HEK293 (cell line): ENCODE data around the gene FXN.

Experiments used
- ATF2 ChIP-seq: fragments of 450-650 bp; formaldehyde crosslinking; IDR thresholded peaks from 2 replicates; pipeline ENCODE4 v1.5.1; 2016; ENCODE audit warnings: missing biosample characterization, missing genetic modification characterization, low read depth
- BCL11B ChIP-seq: fragments of 450-650 bp; formaldehyde crosslinking; IDR thresholded peaks from 2 replicates; pipeline ENCODE4 v1.5.1; 2016; ENCODE audit warnings: low read depth, missing biosample characterization, missing genetic modification characterization
- HOXD13 ChIP-seq: sonication (generic); formaldehyde crosslinking; IDR thresholded peaks from 2 replicates; pipeline ENCODE4 v1.8.0; 2022; ENCODE audit warnings: missing genetic modification reagents, borderline replicate concordance
- IKZF3 ChIP-seq: fragments of 450-650 bp; IDR thresholded peaks from 2 replicates; pipeline ENCODE4 v1.5.0; 2018; ENCODE audit warnings: missing biosample characterization, mild to moderate bottlenecking, missing genetic modification characterization, moderate library complexity
- KLF1 ChIP-seq: fragments of 450-650 bp; formaldehyde crosslinking; IDR thresholded peaks from 2 replicates; pipeline ENCODE4 v1.5.1; 2016; ENCODE audit warnings: missing biosample characterization, missing genetic modification characterization
- KLF8 ChIP-seq: fragments of 450-650 bp; formaldehyde crosslinking; IDR thresholded peaks from 2 replicates; pipeline ENCODE4 v1.5.1; 2016; ENCODE audit warnings: missing biosample characterization, missing genetic modification characterization
- PRDM1 ChIP-seq: fragments of 450-650 bp; formaldehyde crosslinking; IDR thresholded peaks from 2 replicates; pipeline ENCODE4; 2016; ENCODE audit warnings: missing biosample characterization, missing genetic modification characterization
- REPIN1 ChIP-seq: fragments of 450-650 bp; formaldehyde crosslinking; IDR thresholded peaks from 2 replicates; pipeline ENCODE4 v1.5.1; 2017; ENCODE audit warnings: missing biosample characterization, missing genetic modification characterization, low read depth
- ZFP37 ChIP-seq: fragments of 450-650 bp; formaldehyde crosslinking; IDR thresholded peaks from 2 replicates; pipeline ENCODE4 v1.5.1; 2016; ENCODE audit warnings: missing biosample characterization, missing genetic modification characterization
- ZNF26 ChIP-seq: fragments of 450-650 bp; formaldehyde crosslinking; IDR thresholded peaks from 2 replicates; pipeline ENCODE4 v1.5.1; 2016; ENCODE audit warnings: missing biosample characterization, missing genetic modification characterization
- ZNF266 ChIP-seq: fragments of 450-650 bp; formaldehyde crosslinking; IDR thresholded peaks from 2 replicates; pipeline ENCODE4 v1.5.1; 2016; ENCODE audit warnings: missing biosample characterization, missing genetic modification characterization, low read depth
- ZNF280D ChIP-seq: fragments of 450-650 bp; formaldehyde crosslinking; IDR thresholded peaks from 2 replicates; pipeline ENCODE4 v1.5.1; 2016; ENCODE audit warnings: missing biosample characterization, missing genetic modification characterization
- ZNF394 ChIP-seq: fragments of 450-650 bp; formaldehyde crosslinking; IDR thresholded peaks from 2 replicates; pipeline ENCODE4 v1.5.1; 2016; ENCODE audit warnings: missing biosample characterization, missing genetic modification characterization, mild to moderate bottlenecking, moderate library complexity, borderline replicate concordance
- ZNF426 ChIP-seq: fragments of 450-650 bp; formaldehyde crosslinking; IDR thresholded peaks from 2 replicates; pipeline ENCODE4 v1.5.1; 2017; ENCODE audit warnings: missing biosample characterization, missing genetic modification characterization, mild to moderate bottlenecking, inconsistent platforms, moderate library complexity
- ZNF548 ChIP-seq: fragments of 450-650 bp; formaldehyde crosslinking; IDR thresholded peaks from 2 replicates; pipeline ENCODE4 v1.5.1; 2016; ENCODE audit warnings: missing biosample characterization, missing genetic modification characterization
- ZNF549 ChIP-seq: fragments of 450-650 bp; IDR thresholded peaks from 2 replicates; pipeline ENCODE4 v1.5.1; 2018; ENCODE audit warnings: missing biosample characterization, missing genetic modification characterization, mild to moderate bottlenecking, inconsistent platforms, moderate library complexity
- ZNF560 ChIP-seq: fragments of 450-650 bp; formaldehyde crosslinking; IDR thresholded peaks from 2 replicates; pipeline ENCODE4 v1.5.1; 2017; ENCODE audit warnings: missing biosample characterization, missing genetic modification characterization, borderline replicate concordance
- ZNF600 ChIP-seq: fragments of 450-650 bp; formaldehyde crosslinking; IDR thresholded peaks from 2 replicates; pipeline ENCODE4 v1.5.1; 2016; ENCODE audit warnings: missing biosample characterization, missing genetic modification characterization
- ZNF670 ChIP-seq: fragments of 450-650 bp; formaldehyde crosslinking; IDR thresholded peaks from 2 replicates; pipeline ENCODE4 v1.5.1; 2016; ENCODE audit warnings: missing biosample characterization, missing genetic modification characterization, low read depth
- ZNF704 ChIP-seq: fragments of 450-650 bp; formaldehyde crosslinking; IDR thresholded peaks from 2 replicates; pipeline ENCODE4 v1.5.1; 2016; ENCODE audit warnings: missing biosample characterization, missing genetic modification characterization
- ZNF768 ChIP-seq: fragments of 450-650 bp; formaldehyde crosslinking; IDR thresholded peaks from 2 replicates; pipeline ENCODE4 v1.5.1; 2018; ENCODE audit warnings: missing biosample characterization, mild to moderate bottlenecking, missing genetic modification characterization
- TF ChIP-seq, protein P1 (sequence below): fragments of 450-650 bp; formaldehyde crosslinking; IDR thresholded peaks from 2 replicates; pipeline ENCODE4 v1.5.1; 2016; ENCODE audit warnings: missing biosample characterization, missing genetic modification characterization, low read depth
- TF ChIP-seq, protein P2 (sequence below): fragments of 450-650 bp; formaldehyde crosslinking; IDR thresholded peaks from 2 replicates; pipeline ENCODE4 v1.5.1; 2016; ENCODE audit warnings: missing biosample characterization, missing genetic modification characterization
- TF ChIP-seq, protein P3 (sequence below): sonication (generic); formaldehyde crosslinking; IDR thresholded peaks from 2 replicates; pipeline ENCODE4 v1.8.1; 2022; ENCODE audit warnings: mild to moderate bottlenecking, moderate library complexity, missing genetic modification reagents

FXN gene

GRCh38 chr9:69035438-69036308 is at the start of gene FXN (continued):
- no peak for TF ChIP-seq ZNF426 (tag by site-specific recombination)
- TF ChIP-seq ZFP37 (tag by site-specific recombination): 0 out of 2 replicates have a peak, but pooled peaks have one; percentile 46
- TF ChIP-seq ZNF768: no peak
- TF ChIP-seq ZNF26 (tag by site-specific recombination): no peak
- no peak for TF ChIP-seq ZNF548 (tag by site-specific recombination)
- TF ChIP-seq KLF8 (tag by site-specific recombination): peak; percentile 53
- no peak for TF ChIP-seq ATF2
- TF ChIP-seq, protein P1, sequence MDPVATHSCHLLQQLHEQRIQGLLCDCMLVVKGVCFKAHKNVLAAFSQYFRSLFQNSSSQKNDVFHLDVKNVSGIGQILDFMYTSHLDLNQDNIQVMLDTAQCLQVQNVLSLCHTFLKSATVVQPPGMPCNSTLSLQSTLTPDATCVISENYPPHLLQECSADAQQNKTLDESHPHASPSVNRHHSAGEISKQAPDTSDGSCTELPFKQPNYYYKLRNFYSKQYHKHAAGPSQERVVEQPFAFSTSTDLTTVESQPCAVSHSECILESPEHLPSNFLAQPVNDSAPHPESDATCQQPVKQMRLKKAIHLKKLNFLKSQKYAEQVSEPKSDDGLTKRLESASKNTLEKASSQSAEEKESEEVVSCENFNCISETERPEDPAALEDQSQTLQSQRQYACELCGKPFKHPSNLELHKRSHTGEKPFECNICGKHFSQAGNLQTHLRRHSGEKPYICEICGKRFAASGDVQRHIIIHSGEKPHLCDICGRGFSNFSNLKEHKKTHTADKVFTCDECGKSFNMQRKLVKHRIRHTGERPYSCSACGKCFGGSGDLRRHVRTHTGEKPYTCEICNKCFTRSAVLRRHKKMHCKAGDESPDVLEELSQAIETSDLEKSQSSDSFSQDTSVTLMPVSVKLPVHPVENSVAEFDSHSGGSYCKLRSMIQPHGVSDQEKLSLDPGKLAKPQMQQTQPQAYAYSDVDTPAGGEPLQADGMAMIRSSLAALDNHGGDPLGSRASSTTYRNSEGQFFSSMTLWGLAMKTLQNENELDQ (tag by site-specific recombination): no peak
- TF ChIP-seq BCL11B (tag by site-specific recombination): no peak
- no peak for TF ChIP-seq IKZF3 (tag by site-specific recombination)
- TF ChIP-seq PRDM1 (tag by site-specific recombination): no peak
- TF ChIP-seq ZNF280D (tag by site-specific recombination): no peak
- 0 out of 2 replicates have a peak, but pooled peaks have one; percentile 23 for TF ChIP-seq ZNF600 (tag by site-specific recombination)
- no peak for TF ChIP-seq ZNF266
- TF ChIP-seq ZNF670 (tag by site-specific recombination): no peak
- no peak for TF ChIP-seq REPIN1 (tag by site-specific recombination)
- TF ChIP-seq, protein P2, sequence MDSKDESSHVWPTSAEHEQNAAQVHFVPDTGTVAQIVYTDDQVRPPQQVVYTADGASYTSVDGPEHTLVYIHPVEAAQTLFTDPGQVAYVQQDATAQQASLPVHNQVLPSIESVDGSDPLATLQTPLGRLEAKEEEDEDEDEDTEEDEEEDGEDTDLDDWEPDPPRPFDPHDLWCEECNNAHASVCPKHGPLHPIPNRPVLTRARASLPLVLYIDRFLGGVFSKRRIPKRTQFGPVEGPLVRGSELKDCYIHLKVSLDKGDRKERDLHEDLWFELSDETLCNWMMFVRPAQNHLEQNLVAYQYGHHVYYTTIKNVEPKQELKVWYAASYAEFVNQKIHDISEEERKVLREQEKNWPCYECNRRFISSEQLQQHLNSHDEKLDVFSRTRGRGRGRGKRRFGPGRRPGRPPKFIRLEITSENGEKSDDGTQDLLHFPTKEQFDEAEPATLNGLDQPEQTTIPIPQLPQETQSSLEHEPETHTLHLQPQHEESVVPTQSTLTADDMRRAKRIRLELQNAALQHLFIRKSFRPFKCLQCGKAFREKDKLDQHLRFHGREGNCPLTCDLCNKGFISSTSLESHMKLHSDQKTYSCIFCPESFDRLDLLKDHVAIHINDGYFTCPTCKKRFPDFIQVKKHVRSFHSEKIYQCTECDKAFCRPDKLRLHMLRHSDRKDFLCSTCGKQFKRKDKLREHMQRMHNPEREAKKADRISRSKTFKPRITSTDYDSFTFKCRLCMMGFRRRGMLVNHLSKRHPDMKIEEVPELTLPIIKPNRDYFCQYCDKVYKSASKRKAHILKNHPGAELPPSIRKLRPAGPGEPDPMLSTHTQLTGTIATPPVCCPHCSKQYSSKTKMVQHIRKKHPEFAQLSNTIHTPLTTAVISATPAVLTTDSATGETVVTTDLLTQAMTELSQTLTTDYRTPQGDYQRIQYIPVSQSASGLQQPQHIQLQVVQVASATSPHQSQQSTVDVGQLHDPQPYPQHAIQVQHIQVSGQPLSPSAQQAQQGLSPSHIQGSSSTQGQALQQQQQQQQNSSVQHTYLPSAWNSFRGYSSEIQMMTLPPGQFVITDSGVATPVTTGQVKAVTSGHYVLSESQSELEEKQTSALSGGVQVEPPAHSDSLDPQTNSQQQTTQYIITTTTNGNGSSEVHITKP (tag by site-specific recombination): peak; percentile 74
- no peak for TF ChIP-seq ZNF560 (tag by site-specific recombination)
- TF ChIP-seq HOXD13 (CRISPR knock-in tag): no peak
- TF ChIP-seq KLF1 (tag by site-specific recombination): no peak
- no peak for TF ChIP-seq ZNF549 (tag by site-specific recombination)
- peak; percentile 26; the same call in 1 of the 2 replicates for TF ChIP-seq ZNF394 (tag by site-specific recombination)
- TF ChIP-seq, protein P3, sequence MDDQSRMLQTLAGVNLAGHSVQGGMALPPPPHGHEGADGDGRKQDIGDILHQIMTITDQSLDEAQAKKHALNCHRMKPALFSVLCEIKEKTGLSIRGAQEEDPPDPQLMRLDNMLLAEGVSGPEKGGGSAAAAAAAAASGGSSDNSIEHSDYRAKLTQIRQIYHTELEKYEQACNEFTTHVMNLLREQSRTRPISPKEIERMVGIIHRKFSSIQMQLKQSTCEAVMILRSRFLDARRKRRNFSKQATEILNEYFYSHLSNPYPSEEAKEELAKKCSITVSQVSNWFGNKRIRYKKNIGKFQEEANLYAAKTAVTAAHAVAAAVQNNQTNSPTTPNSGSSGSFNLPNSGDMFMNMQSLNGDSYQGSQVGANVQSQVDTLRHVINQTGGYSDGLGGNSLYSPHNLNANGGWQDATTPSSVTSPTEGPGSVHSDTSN (CRISPR knock-in tag): 0 out of 2 replicates have a peak, but pooled peaks have one; percentile 76
- no peak for TF ChIP-seq ZNF704 (tag by site-specific recombination)
